IMR-90 (cell line): ENCODE measurements around the gene GPR84. TPM values are rescaled to one million over a fixed set of nuclear protein-coding genes. Genes with fewer than 3 reads are reported as not detected.

ENCODE experiments used
- ATAC-seq: fragments of 200-7000 bp; cut with Tn5 transposase; 2 replicates; pipeline ENCODE4 v1.9.1; 2020; ENCODE audit warnings: low read depth, mild to moderate bottlenecking, moderate library complexity
- BruUV-seq: library from RNA; stranded (reverse); fragments of 400-500 nt; replicated peaks from 2 replicates; lab custom pipeline; 2021; lab: Mats Ljungman, UMichigan
- CTCF ChIA-PET: fragments of 300-600 bp; formaldehyde crosslinking; extraction: SDS; loops from one replicate; lab custom pipeline; 2021; ENCODE audit warnings: antibody characterized with exemption; lab: Yijun Ruan, JAX
- POLR2A ChIA-PET: fragments of 300-600 bp; sonication (Branson Sonifier 250); formaldehyde crosslinking; loops from one replicate; lab custom pipeline; 2022; ENCODE audit warnings: antibody characterized with exemption; ENCODE audit not compliant: unreplicated experiment; lab: Charles Lee
- DNase-seq: peaks from one replicate; pipeline ENCODE4 v3.0.0; 2013
- H2AFZ ChIP-seq: replicated peaks from 2 replicates; pipeline ENCODE3; 2013; ENCODE audit warnings: low read length, mild to moderate bottlenecking; ENCODE audit not compliant: poor library complexity
- H2AK5ac ChIP-seq: 2 replicates; pipeline ENCODE4 v1.6.1; 2013; ENCODE audit warnings: low read depth, low read length, inconsistent platforms
- H2AK9ac ChIP-seq: replicated peaks from 2 replicates; pipeline ENCODE3; 2013; ENCODE audit warnings: mild to moderate bottlenecking, low read depth, low read length, moderate library complexity; ENCODE audit not compliant: poor library complexity
- H2BK120ac ChIP-seq: 2 replicates; pipeline ENCODE4 v1.6.1; 2013; ENCODE audit warnings: low read depth, low read length, inconsistent platforms
- H2BK15ac ChIP-seq: 3 replicates; pipeline ENCODE4 v1.6.1; 2013; ENCODE audit warnings: low read depth, low read length, inconsistent platforms
- H2BK20ac ChIP-seq: 2 replicates; pipeline ENCODE4 v1.6.1; 2013; ENCODE audit warnings: low read depth, mild to moderate bottlenecking, inconsistent platforms, low read length, moderate library complexity
- H2BK5ac ChIP-seq: 2 replicates; pipeline ENCODE4 v1.6.1; 2013; ENCODE audit warnings: mild to moderate bottlenecking, low read depth, low read length, inconsistent platforms; ENCODE audit not compliant: poor library complexity, severe bottlenecking
- H3K14ac ChIP-seq: replicated peaks from 2 replicates; pipeline ENCODE4 v1.6.1; 2013; ENCODE audit warnings: low read depth, low read length, inconsistent platforms
- H3K18ac ChIP-seq: 2 replicates; pipeline ENCODE4 v1.6.1; 2013; ENCODE audit warnings: low read depth, low read length, control low read depth
- H3K23ac ChIP-seq: 2 replicates; pipeline ENCODE4 v1.6.1; 2013; ENCODE audit warnings: low read depth, low read length, inconsistent platforms
- H3K27ac ChIP-seq: 2 replicates; pipeline ENCODE4 v1.5.1; 2013; ENCODE audit warnings: mild to moderate bottlenecking, control low read depth, low read length; ENCODE audit not compliant: insufficient read depth
- H3K27me3 ChIP-seq: 2 replicates; pipeline ENCODE4 v1.6.1; 2013; ENCODE audit warnings: low read length; ENCODE audit not compliant: control insufficient read depth, insufficient read depth
- H3K36me3 ChIP-seq: 2 replicates; pipeline ENCODE4 v1.6.1; 2013; ENCODE audit warnings: low read length, mixed read lengths; ENCODE audit not compliant: control insufficient read depth, insufficient read depth
- H3K4ac ChIP-seq: 2 replicates; pipeline ENCODE4 v1.6.1; 2013; ENCODE audit warnings: low read depth, low read length, inconsistent platforms
- H3K4me1 ChIP-seq: 2 replicates; pipeline ENCODE4 v1.6.1; 2013; ENCODE audit warnings: low read length, mixed read lengths; ENCODE audit not compliant: control insufficient read depth, insufficient read depth
- H3K4me2 ChIP-seq: 2 replicates; pipeline ENCODE4 v1.6.1; 2013; ENCODE audit warnings: low read depth, mild to moderate bottlenecking, control low read depth, low read length, moderate library complexity
- H3K4me3 ChIP-seq: 2 replicates; pipeline ENCODE4 v1.5.1; 2013; ENCODE audit warnings: low read depth, mild to moderate bottlenecking, control low read depth, low read length, moderate library complexity; ENCODE audit not compliant: insufficient read depth
- H3K56ac ChIP-seq: 2 replicates; pipeline ENCODE4 v1.6.1; 2013; ENCODE audit warnings: low read length, inconsistent platforms; ENCODE audit not compliant: insufficient read depth; ENCODE audit errors: extremely low read depth
- H3K79me1 ChIP-seq, 2 experiments: 2 replicates each; pipeline ENCODE4 v1.6.1; 2013; ENCODE audit warnings: low read length in 2 of 2, inconsistent platforms in 1 of 2, low read depth in 1 of 2
- H3K9ac ChIP-seq: 2 replicates; pipeline ENCODE4 v1.6.1; 2013; ENCODE audit warnings: low read depth, low read length, control low read depth
- H3K9me1 ChIP-seq: 2 replicates; pipeline ENCODE4 v1.6.1; 2013; ENCODE audit warnings: low read length, inconsistent platforms; ENCODE audit not compliant: insufficient read depth
- H3K9me3 ChIP-seq: 2 replicates; pipeline ENCODE4 v1.6.1; 2013; ENCODE audit warnings: low read length; ENCODE audit not compliant: control insufficient read depth, insufficient read depth
- H4K20me1 ChIP-seq: 2 replicates; pipeline ENCODE4 v1.6.1; 2013; ENCODE audit warnings: low read length, inconsistent platforms; ENCODE audit not compliant: insufficient read depth
- H4K5ac ChIP-seq: 2 replicates; pipeline ENCODE4 v1.6.1; 2013; ENCODE audit warnings: mild to moderate bottlenecking, low read depth, low read length, control low read depth
- H4K8ac ChIP-seq, 2 experiments: 2 replicates each; pipeline ENCODE4 v1.6.1; 2013; ENCODE audit warnings: low read depth in 2 of 2, low read length in 2 of 2, control low read depth in 1 of 2, inconsistent platforms in 1 of 2
- H4K91ac ChIP-seq: 2 replicates; pipeline ENCODE4 v1.6.1; 2013; ENCODE audit warnings: low read depth, low read length, inconsistent platforms; ENCODE audit not compliant: insufficient read depth
- FOS ChIP-seq: fragments of 150-350 bp; IDR thresholded peaks from 2 replicates; pipeline ENCODE4 v1.6.1; 2016; ENCODE audit warnings: low read depth, low read length
- RCOR1 ChIP-seq: IDR thresholded peaks from 2 replicates; pipeline ENCODE4 v1.6.1; 2012; ENCODE audit warnings: mild to moderate bottlenecking, low read length, improper control_type of control experiment; ENCODE audit not compliant: insufficient replicate concordance
- WGBS, 2 experiments: methylation state at CpG; one replicate each; pipeline versions ENCODE4 v1.1.5 to v1.1.7; 2013; ENCODE audit warnings: missing lambda C conversion rate in 2 of 2; ENCODE audit not compliant: insufficient read length in 1 of 2; ENCODE audit errors: extremely low coverage in 2 of 2; 5-methylcytosine and 5-hydroxymethylcytosine counted together
- dilution Hi-C: fragments of 300-500 bp; cut with HindIII; formaldehyde crosslinking; loops from one replicate; pipeline ENCODE4 v1.14.3; 2018; ENCODE audit warnings: low sequenced_read_pairs; ENCODE audit not compliant: unreplicated experiment
- in situ Hi-C: fragments of 300-500 bp; cut with MboI; formaldehyde crosslinking; loops from 3 replicates; pipeline ENCODE4 v1.14.3; 2019; ENCODE audit warnings: low sequenced_read_pairs, inconsistent platforms, mixed read lengths
- intact Hi-C: fragments of 100-400 bp; cut with micrococcal nuclease; formaldehyde crosslinking; loops from 2 replicates; pipeline ENCODE4 v1.10.0; 2022
- polyA plus RNA-seq, 3 experiments: library from polyadenylated mRNA; depleted of rRNA; stranded (reverse); fragments of >200 nt; gene quantifications; 2 replicates each; pipeline ENCODE4 v1.2.3, GENCODE V29; 2012; ENCODE audit warnings: low replicate concordance in 1 of 3
- total RNA-seq: library from RNA; depleted of rRNA; stranded (reverse); fragments of >200 nt; gene quantifications from 2 replicates; pipeline ENCODE4 v1.2.3, GENCODE V29; 2012
- TF ChIP-seq, protein P1 (sequence below): conservative IDR thresholded peaks from 2 replicates; pipeline ENCODE4 v1.5.1; 2012; ENCODE audit warnings: mild to moderate bottlenecking, low read depth, low read length, improper control_type of control experiment

GPR84 gene
- total and polyA plus RNA-seq, 2 of the 4 experiments (the other 2 are of a cell fraction): not detected

DNA sequence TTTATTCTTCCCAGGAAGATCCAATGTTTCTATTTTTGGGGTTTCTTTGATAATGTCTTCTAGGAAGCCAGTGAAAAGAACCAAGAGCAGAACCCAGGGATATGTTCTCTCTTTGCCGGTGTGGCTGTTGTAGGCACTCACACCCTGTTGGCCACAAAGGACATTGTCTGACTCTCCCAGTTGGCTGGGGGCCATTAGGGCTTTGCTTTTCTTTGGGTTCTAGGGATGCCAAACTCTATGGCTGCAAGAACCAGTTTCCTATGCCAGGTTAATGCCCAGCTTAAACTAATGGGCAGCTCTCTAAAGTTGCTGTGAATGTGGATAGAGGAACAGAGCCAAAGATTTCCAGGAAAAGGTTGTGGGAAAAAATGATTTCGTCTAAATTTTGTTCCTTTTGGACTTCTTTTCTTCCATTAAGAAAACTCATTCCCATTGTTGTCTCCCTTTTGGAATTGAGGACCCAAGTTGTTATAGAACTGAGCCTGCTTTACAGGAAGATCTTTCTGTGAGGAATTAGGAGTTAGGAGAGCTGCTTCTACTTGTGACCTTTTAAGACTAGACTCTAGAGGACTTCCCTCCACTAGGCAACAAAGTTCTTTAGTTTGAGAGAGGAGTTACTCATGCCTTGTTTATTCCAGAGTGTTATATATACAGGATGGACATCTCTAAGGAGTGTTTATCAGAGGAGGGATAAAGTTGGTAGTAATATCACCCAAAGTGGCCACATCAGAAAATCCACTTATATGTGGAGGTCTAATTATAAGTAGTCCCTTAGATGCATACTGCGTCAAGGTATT is 26.2 kb downstream of the GPR84 start:
- peak; percentile 74 for ATAC-seq
- Histone ChIP-seq H3K14ac (peak overlapping the region; percentile 23; the same call in 1 of the 2 replicates), H2BK120ac (peak overlapping the region; percentile 10), H2BK20ac (no peak overlapping the region), H3K9me3 (no peaks in the 10 kb centered on the region), H2BK5ac (peak overlapping the region; percentile 3), H3K36me3 (peaks cover 10% of the 10 kb centered on the region), H3K4me1 (peaks cover 40% of the 10 kb centered on the region), H3K4me3 (no peak overlapping the region), H4K5ac (no peak overlapping the region), H3K9ac (no peak overlapping the region), H4K8ac (no peak overlapping the region), H3K9me1 (peaks cover 25% of the 10 kb centered on the region), H2AK5ac (peak overlapping the region; percentile 16; the same call in 1 of the 2 replicates), H3K27me3 (no peaks in the 10 kb centered on the region), H3K79me1 (peaks cover 43 to 80% of the 10 kb centered on the region in 2 experiments), H4K20me1 (peaks cover 47% of the 10 kb centered on the region), H2AFZ (no peak overlapping the region), H2AK9ac (no peak overlapping the region), H3K23ac (peak overlapping the region; percentile 13; the same call in 1 of the 2 replicates), H2BK15ac (no peak overlapping the region), H3K4me2 (peak overlapping the region; percentile 66), H4K91ac (no peak overlapping the region), H3K27ac (peak overlapping the region; percentile 60), H3K18ac (0 out of 2 replicates have a peak overlapping the region, but pooled peaks have one; percentile 17), H3K56ac (no peak overlapping the region), H3K4ac (peak overlapping the region; percentile 26; the same call in 1 of the 2 replicates)
- DNase-seq: peak; percentile 63
- 50% methylated on average over 1 of the region's 3 CpGs; no CpG with 5 or more reads in 1 of the 2 experiments for WGBS, 2 experiments
- intact Hi-C loops: loop anchor here (2.0 kb wide), 1 partner anchor 21 kb away; no protein-coding TSS in a partner anchor
- ChIA-PET CTCF (interaction anchor here (1.2 to 2.3 kb wide), 5 partner anchors 14 to 124 kb away, joined by 3 to 16 read pairs (median 5); partner anchors contain the start of gene COPZ1), POLR2A (interaction anchor here (1.7 kb wide), 1 partner anchor 13 kb away, joined by 7 read pairs; the partner anchor contains the start of gene COPZ1)
- BruUV-seq: no TSS peak
- in situ Hi-C loops: no loop called here
- TF ChIP-seq, protein P1, sequence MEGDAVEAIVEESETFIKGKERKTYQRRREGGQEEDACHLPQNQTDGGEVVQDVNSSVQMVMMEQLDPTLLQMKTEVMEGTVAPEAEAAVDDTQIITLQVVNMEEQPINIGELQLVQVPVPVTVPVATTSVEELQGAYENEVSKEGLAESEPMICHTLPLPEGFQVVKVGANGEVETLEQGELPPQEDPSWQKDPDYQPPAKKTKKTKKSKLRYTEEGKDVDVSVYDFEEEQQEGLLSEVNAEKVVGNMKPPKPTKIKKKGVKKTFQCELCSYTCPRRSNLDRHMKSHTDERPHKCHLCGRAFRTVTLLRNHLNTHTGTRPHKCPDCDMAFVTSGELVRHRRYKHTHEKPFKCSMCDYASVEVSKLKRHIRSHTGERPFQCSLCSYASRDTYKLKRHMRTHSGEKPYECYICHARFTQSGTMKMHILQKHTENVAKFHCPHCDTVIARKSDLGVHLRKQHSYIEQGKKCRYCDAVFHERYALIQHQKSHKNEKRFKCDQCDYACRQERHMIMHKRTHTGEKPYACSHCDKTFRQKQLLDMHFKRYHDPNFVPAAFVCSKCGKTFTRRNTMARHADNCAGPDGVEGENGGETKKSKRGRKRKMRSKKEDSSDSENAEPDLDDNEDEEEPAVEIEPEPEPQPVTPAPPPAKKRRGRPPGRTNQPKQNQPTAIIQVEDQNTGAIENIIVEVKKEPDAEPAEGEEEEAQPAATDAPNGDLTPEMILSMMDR: 0 out of 2 replicates have a peak, but pooled peaks have one; percentile 4
- TF ChIP-seq FOS (0 out of 2 replicates have a peak, but pooled peaks have one; percentile 40), RCOR1 (no peak)
- dilution Hi-C loops: no loop called here
